H7 (cell line): ENCODE results near the gene SEC22A. TPM values are rescaled to one million over a fixed set of nuclear protein-coding genes. Genes with fewer than 3 reads are reported as not detected.

ENCODE experiments used
- total RNA-seq: library from RNA; depleted of rRNA; stranded (reverse); fragments of >200 nt; shearing (Covaris generic); gene quantifications from 2 replicates; pipeline ENCODE4 v1.2.3, GENCODE V29; 2014; rRNA removed

SEC22A gene
- total RNA-seq, 1 experiment from 2014 or later, result 23.5 TPM

Other genes with a start within 250 kb of the SEC22A start
- gene SEMA5B, start 174.2 kb upstream of the SEC22A start, total RNA-seq, result 16.4 and 22.4 TPM in 2 replicates
- 31.7 and 34.2 TPM in 2 replicates for gene PDIA5, start 134.9 kb upstream of the SEC22A start, total RNA-seq
- 2.4 and 5.1 TPM in 2 replicates for gene ADCY5, start 247.1 kb downstream of the SEC22A start, total RNA-seq